AML-193 (cell line): ENCODE data around the gene GRXCR2.
A peak's percentile ranks its signal among the peaks of the same experiment; 100 is the strongest.
"Not testable (repeated sequence)": the region's sequence is repeated elsewhere in the genome, so short reads cannot be mapped to it uniquely, and the experiment has no call there.

ENCODE experiments used
- DNase-seq, 2 experiments: peaks; one replicate each; lab custom pipeline; 2025; lab: John Stamatoyannopoulos, UW

GRXCR2 gene

GRCh38 chr5:145872914-145873313 lies at the start of gene GRXCR2:
TSS of gene GRXCR2 (minus strand) at chr5:145873014. CDS start at chr5:145872968, 46 bp downstream.
- DNase-seq: no peak

- no peak for DNase-seq
Observed at GRCh38 chr5:145922059-145922458, 49.2 kb upstream of the GRXCR2 start.

- DNase-seq: no peak
Observed at GRCh38 chr5:145921211-145921610, 48.4 kb upstream of the GRXCR2 start.

GRCh38 chr5:145920542-145921210 lies 47.9 kb upstream of the GRXCR2 start:
- no peak for DNase-seq

GRCh38 chr5:145919413-145919812 lies 46.6 kb upstream of the GRXCR2 start:
- DNase-seq: no peak

- DNase-seq: no peak
Observed at GRCh38 chr5:145918397-145918796, 45.6 kb upstream of the GRXCR2 start.

- no peak for DNase-seq
Observed at GRCh38 chr5:145917288-145917687, 44.5 kb upstream of the GRXCR2 start.

GRCh38 chr5:145915970-145916638 lies 43.3 kb upstream of the GRXCR2 start:
- no peak for DNase-seq

- no peak for DNase-seq
Observed at GRCh38 chr5:145913701-145914100, 40.9 kb upstream of the GRXCR2 start.

GRCh38 chr5:145912594-145912993 lies 39.8 kb upstream of the GRXCR2 start:
- DNase-seq: no peak

- no peak for DNase-seq
Observed at GRCh38 chr5:145912019-145912418, 39.2 kb upstream of the GRXCR2 start.

- no peak for DNase-seq
Observed at GRCh38 chr5:145911164-145911563, 38.4 kb upstream of the GRXCR2 start.

GRCh38 chr5:145908206-145908960 lies 35.6 kb upstream of the GRXCR2 start:
- DNase-seq: no peak

GRCh38 chr5:145906401-145906800 lies 33.6 kb upstream of the GRXCR2 start:
- DNase-seq: no peak

GRCh38 chr5:145904743-145905142 lies 31.9 kb upstream of the GRXCR2 start:
- DNase-seq: no peak

- DNase-seq: no peak
Observed at GRCh38 chr5:145903867-145904266, 31.1 kb upstream of the GRXCR2 start.

GRCh38 chr5:145903113-145903512 lies 30.3 kb upstream of the GRXCR2 start:
- DNase-seq: no peak

- no peak for DNase-seq
Observed at GRCh38 chr5:145902421-145902820, 29.6 kb upstream of the GRXCR2 start.

- DNase-seq: no peak
Observed at GRCh38 chr5:145898171-145898570, 25.4 kb upstream of the GRXCR2 start.

GRCh38 chr5:145891378-145891777 lies 18.6 kb upstream of the GRXCR2 start:
- not testable (repeated sequence) for DNase-seq

- no peak for DNase-seq
Observed at GRCh38 chr5:145889611-145890010, 16.8 kb upstream of the GRXCR2 start.

- peak; percentile 2 to 35 for DNase-seq
Observed at GRCh38 chr5:145887976-145888574, 15.3 kb upstream of the GRXCR2 start.

- no peak for DNase-seq
Observed at GRCh38 chr5:145887217-145887616, 14.4 kb upstream of the GRXCR2 start.
